ENCODE data around the gene MS4A18. TPM values are rescaled to one million over a fixed set of nuclear protein-coding genes. Genes with fewer than 3 reads are reported as not detected.

Gene MS4A18
- total and polyA plus RNA-seq, 2 donors (not counting 3 experiments of a cell fraction or from before 2014, with no cell fraction given): not detected

DNA sequence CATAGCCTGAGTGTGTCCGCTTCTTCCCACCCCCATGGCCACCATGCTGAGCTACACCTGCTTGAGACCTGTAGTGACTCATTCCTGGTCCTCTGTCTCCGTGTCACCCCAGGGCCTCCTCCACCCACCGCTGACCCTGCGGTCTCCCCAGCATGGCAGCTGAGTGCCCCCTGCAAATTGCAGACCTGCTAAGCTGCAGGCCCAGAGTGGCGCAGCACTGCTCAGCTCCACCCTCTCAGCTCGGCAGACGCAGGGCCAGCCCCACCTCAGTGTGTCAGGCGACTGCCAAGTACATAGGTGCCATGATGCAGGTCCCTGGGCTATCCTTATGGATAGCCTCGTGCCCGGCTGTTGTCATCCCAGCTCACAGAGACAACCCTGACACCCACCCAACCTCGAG lies 45.3 kb downstream of the MS4A18 start:
- peaks cover 0 to 10% of the 10 kb centered on the region in 2 experiments for H3K27me3 ChIP-seq (ENCODE audit: control insufficient read depth in 2 of 2, insufficient read depth in 2 of 2, low read length in 2 of 2)
- H3K4me3 ChIP-seq (replicated peaks in 1 of 3; ENCODE audit: insufficient read depth in 1 of 3, low read depth in 1 of 3, low read length in 3 of 3): no peak overlapping the region
- dilution Hi-C loops (cut with MboI; ENCODE audit: extremely low pct_ligation_motif_present, low sequenced_read_pairs) (no loop called here), intact Hi-C loops (cut with micrococcal nuclease) (no loop called here)
- BruUV-seq (replicated peaks): no TSS peak
- H3K9me3 ChIP-seq (replicated peaks; ENCODE audit: control insufficient read depth, insufficient read depth, low read length): no peaks in the 10 kb centered on the region
- DNase-seq (ENCODE audit: low read depth, low spot score) (no peak), FAIRE-seq (no peak)
- TF ChIP-seq POLR2AphosphoS5 (IDR thresholded peaks at IDR 0.05; ENCODE audit: insufficient read depth, low read depth, low read length) (no peak), EZH2 (IDR thresholded peaks at IDR 0.05; ENCODE audit: borderline replicate concordance, low read depth, low read length, severe bottlenecking) (no peak), GATA2 (IDR thresholded peaks at IDR 0.05; ENCODE audit: insufficient read depth, insufficient read length, low read depth, low read length) (no peak), JUN (IDR thresholded peaks at IDR 0.05; ENCODE audit: borderline replicate concordance, insufficient read depth, insufficient read length, low read depth) (no peak), FOS (IDR thresholded peaks at IDR 0.05; ENCODE audit: borderline replicate concordance, insufficient read depth, low read length) (no peak), POLR2A (IDR thresholded peaks at IDR 0.05; ENCODE audit: low read depth, low read length) (no peak), MYC (IDR thresholded peaks at IDR 0.05; ENCODE audit: low read depth, low read length) (no peak)
- TF ChIP-seq, protein P1, sequence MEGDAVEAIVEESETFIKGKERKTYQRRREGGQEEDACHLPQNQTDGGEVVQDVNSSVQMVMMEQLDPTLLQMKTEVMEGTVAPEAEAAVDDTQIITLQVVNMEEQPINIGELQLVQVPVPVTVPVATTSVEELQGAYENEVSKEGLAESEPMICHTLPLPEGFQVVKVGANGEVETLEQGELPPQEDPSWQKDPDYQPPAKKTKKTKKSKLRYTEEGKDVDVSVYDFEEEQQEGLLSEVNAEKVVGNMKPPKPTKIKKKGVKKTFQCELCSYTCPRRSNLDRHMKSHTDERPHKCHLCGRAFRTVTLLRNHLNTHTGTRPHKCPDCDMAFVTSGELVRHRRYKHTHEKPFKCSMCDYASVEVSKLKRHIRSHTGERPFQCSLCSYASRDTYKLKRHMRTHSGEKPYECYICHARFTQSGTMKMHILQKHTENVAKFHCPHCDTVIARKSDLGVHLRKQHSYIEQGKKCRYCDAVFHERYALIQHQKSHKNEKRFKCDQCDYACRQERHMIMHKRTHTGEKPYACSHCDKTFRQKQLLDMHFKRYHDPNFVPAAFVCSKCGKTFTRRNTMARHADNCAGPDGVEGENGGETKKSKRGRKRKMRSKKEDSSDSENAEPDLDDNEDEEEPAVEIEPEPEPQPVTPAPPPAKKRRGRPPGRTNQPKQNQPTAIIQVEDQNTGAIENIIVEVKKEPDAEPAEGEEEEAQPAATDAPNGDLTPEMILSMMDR (IDR thresholded peaks at IDR 0.05; ENCODE audit: extremely low read depth in 1 of 2, insufficient read depth in 1 of 2, low read depth in 1 of 2, low read length in 2 of 2): no peak
- TF ChIP-seq, protein P2, sequence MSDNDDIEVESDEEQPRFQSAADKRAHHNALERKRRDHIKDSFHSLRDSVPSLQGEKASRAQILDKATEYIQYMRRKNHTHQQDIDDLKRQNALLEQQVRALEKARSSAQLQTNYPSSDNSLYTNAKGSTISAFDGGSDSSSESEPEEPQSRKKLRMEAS (IDR thresholded peaks at IDR 0.05; ENCODE audit: insufficient read depth, insufficient read length): no peak
- H3K27ac ChIP-seq (ENCODE audit: insufficient read depth, low read depth, low read length): no peak overlapping the region
- no peaks in the 10 kb centered on the region for H4K20me1 ChIP-seq (replicated peaks; ENCODE audit: control insufficient read depth, extremely low read depth, insufficient read depth, low read length)
- ChIA-PET POLR2A (no interaction called here), CTCF (interaction anchor here (0.9 to 5.3 kb wide), 4 partner anchors 62 to 145 kb away, joined by 3 to 47 read pairs (median 10); no protein-coding TSS in a partner anchor)
- no peak overlapping the region for H2AFZ ChIP-seq (ENCODE audit: low read depth, low read length)
- H3K4me1 ChIP-seq (ENCODE audit: control insufficient read depth, extremely low read depth, insufficient read depth, low read length): peaks cover 5% of the 10 kb centered on the region
- no peaks in the 10 kb centered on the region for H3K79me2 ChIP-seq (ENCODE audit: control insufficient read depth, insufficient read depth, low read length)
- H3K36me3 ChIP-seq (ENCODE audit: control insufficient read depth in 2 of 2, extremely low read depth in 1 of 2, insufficient read depth in 2 of 2, low read length in 2 of 2): no peaks in the 10 kb centered on the region
- H3K4me2 ChIP-seq (ENCODE audit: insufficient read depth, low read length): no peak overlapping the region
- H3K9ac ChIP-seq (replicated peaks; ENCODE audit: extremely low read depth, insufficient read depth, low read length): no peak overlapping the region
- H3K9me1 ChIP-seq (replicated peaks; ENCODE audit: control insufficient read depth, extremely low read depth, insufficient read depth, low read length): no peaks in the 10 kb centered on the region

Measured in endothelial cell of umbilical vein (primary cell).